BLaER1 (cell line): Measurements from ENCODE around the gene ABL1.

Experiments used
- H3K27ac ChIP-seq: shearing (Covaris generic); formaldehyde crosslinking; 2 replicates; pipeline ENCODE4 v1.8.1; 2022
- H3K27me3 ChIP-seq: shearing (Covaris generic); formaldehyde crosslinking; 2 replicates; pipeline ENCODE4 v1.8.1; 2022
- H3K36me3 ChIP-seq: shearing (Covaris generic); formaldehyde crosslinking; 2 replicates; pipeline ENCODE4 v1.8.1; 2022
- H3K4me1 ChIP-seq: shearing (Covaris generic); formaldehyde crosslinking; 2 replicates; pipeline ENCODE4 v1.8.1; 2022
- H3K4me2 ChIP-seq: shearing (Covaris generic); formaldehyde crosslinking; 2 replicates; pipeline ENCODE4 v1.8.1; 2022
- H3K4me3 ChIP-seq: shearing (Covaris generic); formaldehyde crosslinking; 2 replicates; pipeline ENCODE4 v1.8.1; 2022
- H3K9ac ChIP-seq: shearing (Covaris generic); formaldehyde crosslinking; 2 replicates; pipeline ENCODE4 v1.8.1; 2022
- H3K9me3 ChIP-seq: shearing (Covaris generic); formaldehyde crosslinking; 2 replicates; pipeline ENCODE4 v1.8.1; 2022
- H4K20me1 ChIP-seq: shearing (Covaris generic); formaldehyde crosslinking; 2 replicates; pipeline ENCODE4 v1.8.1; 2022
- Cebpa-rat ChIP-seq: shearing (Covaris generic); IDR thresholded peaks from 2 replicates; pipeline ENCODE4 v1.8.1; 2022

The ABL1 gene

DNA sequence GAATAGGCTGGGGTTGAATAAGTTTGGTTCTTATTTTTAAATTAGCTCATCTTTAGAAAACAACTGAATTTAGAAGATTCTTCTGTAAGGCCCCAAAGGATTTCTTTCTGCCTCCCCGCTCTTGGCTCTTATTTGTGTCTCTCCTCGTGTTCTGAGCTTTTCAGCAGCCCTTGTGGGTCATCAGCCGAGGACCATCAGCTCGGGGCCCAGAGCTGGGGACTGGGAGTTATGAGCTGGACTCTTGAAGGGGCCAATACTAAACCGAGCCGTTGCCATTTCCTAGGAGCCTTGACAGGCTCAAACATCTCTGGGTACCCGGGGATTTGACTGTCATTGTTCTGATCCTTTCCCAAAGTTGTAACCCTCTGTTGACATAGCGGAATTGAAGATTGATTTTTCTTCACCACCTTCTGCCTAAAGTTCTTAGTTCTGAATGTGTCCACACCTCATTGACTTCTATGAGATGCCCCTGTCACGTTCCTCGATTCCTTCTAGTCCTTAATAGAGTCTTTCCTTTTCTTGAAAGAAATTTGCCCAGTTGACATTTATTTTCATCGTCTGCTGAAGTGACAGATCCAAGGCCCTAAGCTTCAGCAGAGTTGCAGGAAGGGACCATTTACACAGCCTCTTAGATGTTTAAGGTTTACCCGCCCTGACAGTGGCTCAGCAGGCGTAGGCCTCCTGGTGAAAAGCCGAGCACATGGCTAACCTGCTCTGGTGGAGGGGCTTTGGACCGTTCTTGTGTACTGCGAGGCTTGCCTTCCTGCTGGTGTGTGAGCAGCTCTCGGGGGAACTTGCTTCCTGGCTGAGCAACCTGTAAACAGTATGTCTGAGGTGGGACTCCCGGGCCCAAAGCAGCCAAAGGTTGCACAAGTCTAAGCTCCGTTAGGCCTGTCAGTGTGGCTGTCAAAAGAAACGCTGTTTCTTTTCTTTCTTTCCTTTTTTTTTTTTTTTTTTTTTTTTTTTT is 24.0 kb downstream of the ABL1 start:
- Histone ChIP-seq H3K9ac (peak overlapping the region; percentile 32; the same call in 1 of the 2 replicates), H3K9me3 (no peaks in the 10 kb centered on the region), H3K27me3 (no peaks in the 10 kb centered on the region), H3K36me3 (peaks cover 99% of the 10 kb centered on the region), H3K4me2 (peak overlapping the region; percentile 60), H3K4me3 (no peak overlapping the region), H3K27ac (peak overlapping the region; percentile 58; the same call in 1 of the 2 replicates), H3K4me1 (peaks cover 26% of the 10 kb centered on the region), H4K20me1 (peaks cover 100% of the 10 kb centered on the region)
- TF ChIP-seq Cebpa-rat, result no peak

DNA sequence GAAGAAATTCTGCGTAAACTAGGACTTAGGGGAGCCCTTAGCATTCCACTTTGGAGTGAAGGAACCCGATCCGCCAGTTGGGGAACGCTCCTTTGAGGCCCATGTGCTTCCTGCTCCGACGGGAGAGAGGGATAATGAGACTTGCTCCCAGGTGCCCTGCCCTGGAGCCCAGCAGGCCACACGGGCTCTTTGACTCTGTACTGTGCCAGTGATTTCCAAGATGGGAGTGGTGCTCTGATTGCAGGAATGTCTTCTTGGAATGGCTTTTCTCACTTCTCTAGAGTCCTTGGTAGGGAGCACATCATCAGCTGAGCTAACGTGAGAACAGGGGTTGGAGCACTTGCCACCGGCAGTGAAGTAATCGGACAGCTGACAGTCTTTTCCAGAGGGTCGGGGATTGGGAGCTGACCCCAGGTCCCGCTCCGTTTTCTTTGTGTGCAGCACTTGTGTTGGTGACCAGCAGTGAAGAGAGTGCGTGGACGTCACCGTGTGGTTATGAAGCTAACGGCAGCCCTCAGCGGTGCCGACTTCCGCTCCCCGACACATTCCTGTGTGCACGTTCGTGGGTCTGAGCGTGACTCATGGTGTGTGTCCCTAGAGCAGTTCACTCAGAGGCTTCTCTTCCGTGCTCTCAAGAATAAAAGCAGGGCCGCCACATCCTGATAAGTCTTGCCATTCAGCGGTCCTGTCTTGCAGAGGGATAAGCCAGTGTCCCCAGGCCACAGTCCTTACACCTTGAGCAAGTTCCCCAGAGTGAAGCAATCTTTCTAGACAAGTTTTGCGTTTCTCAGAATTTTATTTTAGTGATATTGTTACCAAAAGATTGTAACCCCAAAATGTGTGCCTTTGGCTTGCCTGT is 25.6 kb downstream of the ABL1 start:
- Histone ChIP-seq H3K4me1 (peaks cover 26% of the 10 kb centered on the region), H3K4me3 (no peak overlapping the region), H4K20me1 (peaks cover 100% of the 10 kb centered on the region), H3K36me3 (peaks cover 99% of the 10 kb centered on the region), H3K9me3 (no peaks in the 10 kb centered on the region), H3K9ac (no peak overlapping the region), H3K27ac (no peak overlapping the region), H3K4me2 (no peak overlapping the region), H3K27me3 (no peaks in the 10 kb centered on the region)
- no peak for TF ChIP-seq Cebpa-rat

DNA sequence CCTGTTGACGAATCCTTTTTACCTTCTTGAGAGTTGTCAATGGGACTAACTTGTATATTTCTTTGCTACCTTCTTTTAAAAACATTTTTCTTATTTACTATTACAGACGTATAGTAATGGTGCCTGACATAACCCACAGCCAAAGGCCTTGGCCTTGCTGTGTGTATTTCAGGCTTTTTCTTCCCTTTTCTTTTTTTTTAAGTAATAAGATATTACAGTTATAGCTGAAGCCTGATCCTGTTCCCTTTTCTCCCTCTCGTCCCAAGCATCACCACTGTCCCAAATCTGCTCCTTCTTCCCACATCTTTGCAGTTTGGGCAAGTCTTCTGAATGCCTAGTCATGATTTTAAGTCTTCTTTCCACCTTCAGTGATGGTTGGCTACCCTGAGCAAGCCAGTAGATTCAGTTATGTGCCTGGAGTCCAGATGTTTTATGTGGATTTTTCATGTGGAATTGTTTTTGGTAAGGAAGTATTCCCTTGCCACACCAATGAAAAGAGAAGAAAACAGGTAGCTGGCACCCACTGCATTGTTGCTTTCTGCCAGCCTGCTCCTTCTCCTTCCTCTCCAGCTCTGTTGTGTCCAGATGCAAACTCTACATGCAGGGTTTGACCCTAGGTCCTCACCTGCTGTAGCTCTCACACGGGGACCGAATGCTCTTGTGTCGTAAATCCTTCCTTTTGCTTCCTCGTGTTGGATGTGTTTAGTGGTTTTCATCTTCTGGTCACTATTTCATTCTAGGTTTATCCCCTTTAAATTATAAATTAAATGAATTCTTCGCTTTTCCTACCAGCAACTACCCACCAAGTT is 26.5 kb downstream of the ABL1 start:
- Histone ChIP-seq H3K36me3 (peaks cover 98% of the 10 kb centered on the region), H3K27me3 (no peaks in the 10 kb centered on the region), H3K4me2 (no peak overlapping the region), H3K9ac (no peak overlapping the region), H3K9me3 (no peaks in the 10 kb centered on the region), H3K4me3 (no peak overlapping the region), H4K20me1 (peaks cover 100% of the 10 kb centered on the region), H3K4me1 (peaks cover 26% of the 10 kb centered on the region), H3K27ac (no peak overlapping the region)
- no peak for TF ChIP-seq Cebpa-rat

DNA sequence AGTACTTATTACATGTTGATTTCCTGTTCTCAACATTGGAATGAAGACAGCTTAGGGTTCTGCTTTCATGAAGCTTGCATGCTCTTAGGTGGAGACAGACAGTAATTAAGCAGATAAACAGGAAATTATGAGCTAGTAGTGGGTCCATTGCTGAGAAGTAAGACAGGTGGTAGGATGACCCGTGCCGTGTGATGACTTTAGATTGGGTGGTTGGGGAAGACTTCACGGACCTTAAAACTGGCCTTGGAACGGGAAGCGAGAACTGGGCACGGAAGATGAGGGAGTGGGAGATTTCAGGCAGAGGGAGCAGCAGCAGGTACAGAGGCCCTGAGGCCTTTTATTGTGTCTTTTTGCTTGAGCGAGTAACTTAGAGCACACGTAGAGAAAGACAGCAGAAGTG is 27.2 kb downstream of the ABL1 start:
- no peak for TF ChIP-seq Cebpa-rat
- no peak overlapping the region for H3K4me2 ChIP-seq
- no peak overlapping the region for H3K27ac ChIP-seq
- no peak overlapping the region; the same call in 1 of the 2 replicates for H3K9ac ChIP-seq
- no peaks in the 10 kb centered on the region for H3K9me3 ChIP-seq
- no peaks in the 10 kb centered on the region for H3K27me3 ChIP-seq
- H3K4me3 ChIP-seq, result no peak overlapping the region
- H3K36me3 ChIP-seq, result peaks cover 98% of the 10 kb centered on the region
- peaks cover 23% of the 10 kb centered on the region for H3K4me1 ChIP-seq
- H4K20me1 ChIP-seq, result peaks cover 100% of the 10 kb centered on the region

DNA sequence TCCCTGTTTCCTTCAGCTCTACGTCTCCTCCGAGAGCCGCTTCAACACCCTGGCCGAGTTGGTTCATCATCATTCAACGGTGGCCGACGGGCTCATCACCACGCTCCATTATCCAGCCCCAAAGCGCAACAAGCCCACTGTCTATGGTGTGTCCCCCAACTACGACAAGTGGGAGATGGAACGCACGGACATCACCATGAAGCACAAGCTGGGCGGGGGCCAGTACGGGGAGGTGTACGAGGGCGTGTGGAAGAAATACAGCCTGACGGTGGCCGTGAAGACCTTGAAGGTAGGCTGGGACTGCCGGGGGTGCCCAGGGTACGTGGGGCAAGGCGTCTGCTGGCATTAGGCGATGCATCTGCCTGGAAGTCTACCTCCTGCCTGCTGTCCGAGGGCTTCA is 27.7 kb downstream of the ABL1 start:
- no peak overlapping the region; the same call in 1 of the 2 replicates for H3K9ac ChIP-seq
- H3K4me3 ChIP-seq, result no peak overlapping the region

DNA sequence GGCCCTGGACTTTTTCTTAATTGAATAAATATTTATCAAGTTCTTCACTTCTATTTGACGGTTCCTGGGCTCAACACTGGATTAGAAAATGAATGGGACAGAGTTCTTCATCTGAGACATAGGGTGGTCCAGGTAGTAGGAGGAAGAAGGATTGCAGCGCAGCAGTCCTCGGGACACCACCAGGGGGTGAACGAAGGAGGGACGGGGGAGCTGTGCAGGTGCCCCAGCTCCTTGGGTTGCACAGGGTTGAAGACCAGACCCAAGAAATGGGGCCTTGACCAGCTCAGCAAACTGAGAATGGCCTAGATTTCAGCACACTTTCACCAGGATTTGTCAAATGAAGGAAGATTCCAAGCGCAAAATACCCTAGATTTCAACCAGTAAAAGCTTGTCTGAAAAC is 29.5 kb downstream of the ABL1 start:
- Histone ChIP-seq H3K4me3 (no peak overlapping the region), H3K36me3 (peaks cover 96% of the 10 kb centered on the region), H3K27me3 (no peaks in the 10 kb centered on the region), H3K9me3 (no peaks in the 10 kb centered on the region), H4K20me1 (peaks cover 100% of the 10 kb centered on the region), H3K4me2 (no peak overlapping the region), H3K9ac (no peak overlapping the region), H3K27ac (no peak overlapping the region), H3K4me1 (peaks cover 4% of the 10 kb centered on the region)
- TF ChIP-seq Cebpa-rat, result no peak

More for the DNA sequence above, 27.7 kb downstream of the ABL1 start:
- H3K4me2 ChIP-seq, result no peak overlapping the region
- H3K36me3 ChIP-seq, result peaks cover 98% of the 10 kb centered on the region
- no peak overlapping the region for H3K27ac ChIP-seq
- TF ChIP-seq Cebpa-rat, result no peak
- no peaks in the 10 kb centered on the region for H3K27me3 ChIP-seq
- H3K4me1 ChIP-seq, result peaks cover 18% of the 10 kb centered on the region
- peaks cover 100% of the 10 kb centered on the region for H4K20me1 ChIP-seq
- no peaks in the 10 kb centered on the region for H3K9me3 ChIP-seq

DNA sequence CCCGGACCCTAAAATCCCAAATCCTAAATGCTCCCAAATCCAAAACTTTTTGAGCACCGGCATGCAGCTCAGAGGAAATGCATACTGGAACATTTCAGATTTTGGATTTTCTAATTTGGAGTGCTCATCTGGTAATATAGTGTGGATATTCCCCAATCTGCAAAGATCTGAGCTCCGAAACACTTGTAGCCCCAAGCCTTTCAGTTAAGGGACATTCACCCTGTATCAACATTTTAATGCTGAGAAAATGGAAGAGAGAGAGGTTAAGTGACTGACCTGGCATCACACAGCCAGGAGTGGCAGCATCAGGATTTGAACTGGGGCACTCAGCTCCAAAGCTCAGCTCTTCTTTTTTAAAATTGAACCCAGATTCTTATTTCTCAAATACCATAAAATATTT is 30.9 kb downstream of the ABL1 start:
- H3K4me1 ChIP-seq, result peaks cover 7% of the 10 kb centered on the region; the same call in 1 of the 2 replicates
- H3K27me3 ChIP-seq, result no peaks in the 10 kb centered on the region
- H3K4me2 ChIP-seq, result no peak overlapping the region
- no peak for TF ChIP-seq Cebpa-rat
- H4K20me1 ChIP-seq, result peaks cover 100% of the 10 kb centered on the region
- H3K27ac ChIP-seq, result no peak overlapping the region
- H3K9ac ChIP-seq, result no peak overlapping the region
- H3K4me3 ChIP-seq, result no peak overlapping the region
- no peaks in the 10 kb centered on the region for H3K9me3 ChIP-seq
- H3K36me3 ChIP-seq, result peaks cover 96% of the 10 kb centered on the region

DNA sequence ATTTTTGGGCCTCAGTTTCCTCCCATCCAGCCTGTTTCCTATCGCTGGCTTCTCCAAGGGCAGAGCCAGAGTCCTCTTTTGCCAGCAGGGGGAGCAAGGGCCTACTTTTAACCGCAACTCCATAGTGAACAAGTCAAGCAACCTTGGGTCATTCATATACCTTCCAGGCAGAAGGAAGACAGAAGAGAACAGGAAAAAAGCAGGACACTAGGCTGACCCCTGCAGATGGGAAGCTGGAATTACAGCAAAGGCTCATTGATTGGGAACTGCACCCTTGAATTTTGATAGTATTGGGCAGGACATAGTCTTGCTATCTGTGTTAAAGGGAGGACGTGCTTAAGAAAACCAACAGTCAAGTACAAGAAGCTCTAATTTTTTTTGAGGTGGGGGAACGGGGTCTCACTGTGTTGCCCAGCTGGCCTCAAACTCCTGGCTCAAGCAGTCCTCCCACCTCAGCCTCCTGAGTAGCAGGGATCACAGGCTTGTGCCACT is 31.5 kb downstream of the ABL1 start:
- TF ChIP-seq Cebpa-rat, result no peak
- Histone ChIP-seq H3K4me2 (no peak overlapping the region), H3K4me3 (no peak overlapping the region), H3K27me3 (no peaks in the 10 kb centered on the region), H3K27ac (no peak overlapping the region), H3K9ac (no peak overlapping the region), H3K4me1 (peaks cover 7% of the 10 kb centered on the region; the same call in 1 of the 2 replicates), H4K20me1 (peaks cover 100% of the 10 kb centered on the region), H3K9me3 (no peaks in the 10 kb centered on the region), H3K36me3 (peaks cover 96% of the 10 kb centered on the region)

DNA sequence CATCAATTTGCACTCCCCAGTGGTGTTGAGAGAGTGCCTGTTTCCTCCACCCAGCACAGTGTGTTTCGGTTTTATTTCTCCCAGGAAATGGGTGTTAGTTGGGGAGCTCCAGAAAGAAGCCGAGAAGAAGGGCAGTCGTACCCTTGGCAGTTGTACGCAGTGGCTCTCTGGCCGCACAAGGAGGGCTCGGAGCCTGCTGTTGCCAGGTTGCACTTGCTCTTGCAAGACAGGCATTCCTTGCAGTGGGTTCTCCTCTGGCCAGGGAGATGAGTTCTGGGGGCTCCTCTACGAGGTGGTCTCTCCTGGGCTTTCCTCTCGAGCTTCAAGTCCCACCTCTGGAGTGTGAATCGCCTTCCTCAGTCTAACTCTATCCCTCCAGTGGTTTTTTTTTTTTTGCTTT is 32.5 kb downstream of the ABL1 start:
- Histone ChIP-seq H3K27ac (no peak overlapping the region), H3K9ac (no peak overlapping the region), H3K4me1 (peaks cover 7% of the 10 kb centered on the region; the same call in 1 of the 2 replicates), H3K27me3 (no peaks in the 10 kb centered on the region), H3K9me3 (no peaks in the 10 kb centered on the region), H3K36me3 (peaks cover 96% of the 10 kb centered on the region), H3K4me3 (no peak overlapping the region), H3K4me2 (no peak overlapping the region), H4K20me1 (peaks cover 100% of the 10 kb centered on the region)
- TF ChIP-seq Cebpa-rat, result no peak
